Spleen (tissue), 7 donors: ENCODE data around the gene SLC4A9.

ENCODE experiments used
- CTCF ChIP-seq, 11 experiments: fragments of 200-600 bp in 7 of 11; fragments of 450-650 bp in 4 of 11; sonication (generic) in 4 of 11; IDR thresholded peaks in 8 of 11; conservative IDR thresholded peaks in 3 of 11; 1 replicate in 7 of 11; 2 replicates in 4 of 11; pipeline versions ENCODE4 v1.4.0 to v1.8.0; 2016 to 2021; ENCODE audit warnings: antibody characterized with exemption in 11 of 11, inconsistent platforms in 4 of 11, mild to moderate bottlenecking in 1 of 11
- POLR2AphosphoS5 ChIP-seq, 3 donors: sonication (generic); formaldehyde crosslinking; IDR thresholded peaks; one replicate each; pipeline ENCODE4 v1.5.1; 2017; ENCODE audit warnings: antibody characterized with exemption in 3 of 3
- donor health status: DM: no; HTN: no; CAD: no; lungs with moderate emphysema.
- donor health status: DM: no; HTN: no; CAD: no.
- donor health status: DM: no; HTN: no; CAD: no.

- TF ChIP-seq POLR2AphosphoS5 (IDR thresholded peaks at IDR 0.05) (no peak), CTCF (IDR thresholded peaks at IDR 0.05 in 8 of 11, conservative IDR thresholded peaks at IDR 0.05 in 3 of 11) (no peak)
Observed at GRCh38 chr5:140349244-140349643, 10.8 kb upstream of the SLC4A9 start.
